ENCODE data around the gene PLA2G6. TPM values are rescaled to one million over a fixed set of nuclear protein-coding genes. Genes with fewer than 3 reads are reported as not detected.

Gene PLA2G6
- total and polyA plus RNA-seq, 8 donors, result 6.0 to 68.3 (median 25.8) TPM

DNA sequence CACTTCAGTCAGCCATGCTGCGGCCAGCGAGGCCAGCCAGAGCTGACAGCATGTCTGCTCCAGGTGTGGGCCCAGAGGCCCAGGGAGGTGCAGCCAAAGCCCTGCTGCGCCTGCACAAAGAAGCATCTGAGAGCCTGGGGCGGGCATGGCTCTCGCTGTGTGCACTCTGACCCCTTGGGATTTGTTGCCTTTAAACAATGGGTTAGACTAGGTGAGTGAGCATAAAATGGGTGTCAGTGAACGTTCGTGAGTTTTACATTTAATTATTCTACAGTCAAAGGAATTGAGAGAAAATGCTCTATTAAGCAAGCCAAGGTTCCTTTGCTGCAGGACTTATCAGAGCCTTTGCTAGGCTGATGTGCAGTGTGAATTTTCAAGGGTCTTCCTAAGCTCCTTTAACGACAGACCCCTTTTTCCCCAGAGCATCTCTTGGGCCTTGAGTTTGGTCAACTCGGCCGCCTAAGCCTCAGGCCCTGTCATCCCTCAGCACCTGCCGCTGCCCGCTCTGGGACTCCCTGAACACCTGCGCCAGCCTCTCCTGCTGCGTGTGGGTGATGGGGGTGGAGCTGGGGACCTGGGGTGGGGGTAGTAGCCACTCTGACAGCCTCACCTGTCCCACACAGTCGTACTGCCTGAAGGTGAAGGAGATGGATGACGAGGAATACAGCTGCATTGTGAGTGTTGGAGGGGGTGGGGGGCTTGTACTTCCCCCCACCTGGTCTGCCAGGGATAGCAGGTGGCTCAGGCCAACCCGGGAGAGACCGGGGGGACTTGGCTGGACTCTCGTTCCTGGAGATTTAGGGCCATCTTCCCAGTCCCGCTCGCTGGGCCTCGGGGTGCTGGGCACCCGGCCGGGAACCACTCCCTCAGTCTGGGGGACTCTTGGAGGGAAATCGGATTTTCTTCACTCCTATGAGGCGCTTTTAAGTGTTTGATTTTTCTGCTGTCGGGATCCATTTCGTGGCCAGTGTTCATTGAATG, 108.2 kb downstream of the PLA2G6 start:
- intact Hi-C loops (cut with DNase I; ENCODE audit: low total_unique reads), result no loop called here
- H3K27ac ChIP-seq, result no peak overlapping the region
- TF ChIP-seq, protein P1, sequence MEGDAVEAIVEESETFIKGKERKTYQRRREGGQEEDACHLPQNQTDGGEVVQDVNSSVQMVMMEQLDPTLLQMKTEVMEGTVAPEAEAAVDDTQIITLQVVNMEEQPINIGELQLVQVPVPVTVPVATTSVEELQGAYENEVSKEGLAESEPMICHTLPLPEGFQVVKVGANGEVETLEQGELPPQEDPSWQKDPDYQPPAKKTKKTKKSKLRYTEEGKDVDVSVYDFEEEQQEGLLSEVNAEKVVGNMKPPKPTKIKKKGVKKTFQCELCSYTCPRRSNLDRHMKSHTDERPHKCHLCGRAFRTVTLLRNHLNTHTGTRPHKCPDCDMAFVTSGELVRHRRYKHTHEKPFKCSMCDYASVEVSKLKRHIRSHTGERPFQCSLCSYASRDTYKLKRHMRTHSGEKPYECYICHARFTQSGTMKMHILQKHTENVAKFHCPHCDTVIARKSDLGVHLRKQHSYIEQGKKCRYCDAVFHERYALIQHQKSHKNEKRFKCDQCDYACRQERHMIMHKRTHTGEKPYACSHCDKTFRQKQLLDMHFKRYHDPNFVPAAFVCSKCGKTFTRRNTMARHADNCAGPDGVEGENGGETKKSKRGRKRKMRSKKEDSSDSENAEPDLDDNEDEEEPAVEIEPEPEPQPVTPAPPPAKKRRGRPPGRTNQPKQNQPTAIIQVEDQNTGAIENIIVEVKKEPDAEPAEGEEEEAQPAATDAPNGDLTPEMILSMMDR (IDR thresholded peaks at IDR 0.05), result no peak
- TF ChIP-seq POLR2A (IDR thresholded peaks at IDR 0.05), result no peak
- no peak for TF ChIP-seq POLR2AphosphoS5 (IDR thresholded peaks at IDR 0.05)
- no peak for TF ChIP-seq EP300 (IDR thresholded peaks at IDR 0.05)
- peak in 1 of 2 donors; percentile 1 for DNase-seq
- WGBS, 5 donors, result 91 to 96% (median 94%) methylated on average over 24 to 28 of the region's 28 CpGs
- peaks cover 19 to 81% (median 79%) of the 10 kb centered on the region in 4 donors for H3K36me3 ChIP-seq
- no peaks in the 10 kb centered on the region for H3K27me3 ChIP-seq
- peaks cover 0 to 17% (median 7%) of the 10 kb centered on the region in 4 donors for H3K4me1 ChIP-seq
- no peaks in the 10 kb centered on the region for H3K9me3 ChIP-seq
- H3K4me3 ChIP-seq, result no peak overlapping the region

DNA sequence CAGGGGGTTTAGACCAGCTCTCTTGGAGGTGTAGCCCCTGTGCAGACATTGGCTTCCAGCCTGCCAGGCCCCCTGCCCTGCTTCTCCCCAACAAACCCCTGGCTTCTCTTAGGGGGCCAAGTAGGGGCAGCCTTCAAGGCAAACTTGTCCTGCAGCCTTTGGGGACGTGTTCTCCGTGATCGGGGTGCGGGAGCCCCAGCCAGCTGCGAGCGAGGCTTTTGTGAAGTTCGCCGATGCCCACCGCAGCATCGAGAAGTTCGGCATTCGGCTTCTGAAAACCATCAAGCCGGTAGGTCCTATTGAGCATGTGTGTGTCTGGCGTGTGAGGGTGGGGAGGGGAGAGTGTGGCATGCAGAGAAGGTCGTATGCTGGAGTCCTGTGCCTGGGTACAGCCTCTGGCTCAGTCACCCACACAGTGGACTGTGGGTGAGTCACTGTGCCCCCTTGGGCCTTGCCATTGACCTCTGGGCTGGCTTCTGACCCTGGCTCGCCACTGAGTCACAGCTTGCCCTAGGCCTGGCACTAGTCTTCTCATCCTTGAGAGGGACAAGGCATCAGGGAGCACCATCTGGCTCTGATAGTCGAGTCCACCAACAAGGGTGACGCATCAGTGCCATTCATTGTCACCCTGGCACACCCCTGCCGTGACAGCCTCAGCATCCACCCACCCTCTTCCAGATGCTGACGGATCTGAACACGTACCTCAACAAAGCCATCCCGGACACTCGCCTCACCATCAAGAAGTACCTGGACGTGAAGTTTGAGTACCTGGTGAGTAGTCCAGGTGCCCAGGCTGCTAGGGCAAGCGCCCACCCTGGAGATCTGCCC, 109.1 kb downstream of the PLA2G6 start:
- peak in 1 of 2 donors; percentile 3 for DNase-seq

DNA sequence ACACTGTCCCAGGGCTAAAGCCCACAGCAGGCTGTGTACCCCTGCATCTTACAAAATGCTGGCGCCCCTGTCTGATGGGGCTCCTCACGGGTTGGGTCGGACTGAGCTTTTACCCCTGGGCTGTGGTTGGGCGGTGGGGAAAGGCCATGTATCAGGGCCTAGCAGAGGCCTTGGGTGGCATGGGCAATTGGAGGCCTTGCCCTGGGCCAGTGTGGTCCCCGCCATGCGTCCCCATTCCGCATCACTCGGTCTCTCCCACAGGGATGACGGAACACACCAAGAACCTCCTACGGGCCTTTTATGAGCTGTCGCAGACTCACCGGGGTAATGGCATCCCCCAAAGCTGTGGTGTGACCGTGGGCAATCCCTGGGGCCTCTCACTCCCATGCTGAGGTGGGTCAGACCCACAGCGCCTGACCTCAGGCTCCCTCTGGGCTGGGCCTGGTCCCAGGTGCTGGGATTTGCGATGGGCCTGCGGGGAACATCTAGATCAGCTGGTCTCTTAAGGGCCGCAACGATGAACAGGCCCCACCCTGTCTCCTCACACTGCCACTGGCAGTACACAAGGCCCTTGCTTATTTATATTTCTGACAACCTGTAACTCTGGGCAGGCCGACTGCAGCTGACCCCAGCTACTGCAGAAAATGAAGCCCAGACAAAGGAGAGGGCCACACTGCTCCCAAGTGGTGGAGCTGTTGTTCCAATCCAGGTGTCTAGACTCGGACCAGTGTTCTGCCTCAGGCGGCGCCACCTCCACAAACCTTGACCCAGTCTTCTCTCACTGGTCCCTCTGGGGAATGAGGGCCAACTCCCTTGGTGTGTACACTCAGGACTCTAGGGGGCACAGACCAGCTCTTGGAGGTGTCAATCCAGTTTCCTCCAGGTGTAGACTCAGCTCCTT, 110.0 kb downstream of the PLA2G6 start:
- H3K4me1 ChIP-seq, result peaks cover 0 to 21% (median 7%) of the 10 kb centered on the region in 4 donors
- H3K36me3 ChIP-seq, result peaks cover 21 to 98% (median 97%) of the 10 kb centered on the region in 4 donors
- intact Hi-C loops (cut with DNase I; ENCODE audit: low total_unique reads), result no loop called here
- no peaks in the 10 kb centered on the region for H3K9me3 ChIP-seq
- H3K27ac ChIP-seq, result no peak overlapping the region
- 87 to 92% (median 91%) methylated on average over 13 to 22 of the region's 22 CpGs for WGBS, 5 donors
- DNase-seq, result peak in 1 of 2 donors; percentile 3
- H3K27me3 ChIP-seq, result no peaks in the 10 kb centered on the region
- TF ChIP-seq, protein P1 (IDR thresholded peaks at IDR 0.05), result no peak
- no peak for TF ChIP-seq POLR2A (IDR thresholded peaks at IDR 0.05)
- no peak for TF ChIP-seq EP300 (IDR thresholded peaks at IDR 0.05)
- no peak for TF ChIP-seq POLR2AphosphoS5 (IDR thresholded peaks at IDR 0.05)
- H3K4me3 ChIP-seq, result no peak overlapping the region

More for the DNA sequence above, 109.1 kb downstream of the PLA2G6 start:
- intact Hi-C loops (cut with DNase I; ENCODE audit: low total_unique reads), result no loop called here
- H3K27ac ChIP-seq, result no peak overlapping the region
- H3K4me1 ChIP-seq, result peaks cover 0 to 21% (median 7%) of the 10 kb centered on the region in 4 donors
- no peak for TF ChIP-seq POLR2AphosphoS5 (IDR thresholded peaks at IDR 0.05)
- no peak for TF ChIP-seq POLR2A (IDR thresholded peaks at IDR 0.05)
- TF ChIP-seq, protein P1 (IDR thresholded peaks at IDR 0.05), result no peak
- no peak for TF ChIP-seq EP300 (IDR thresholded peaks at IDR 0.05)
- 93 to 95% (median 94%) methylated on average over 20 to 25 of the region's 25 CpGs for WGBS, 5 donors
- no peak overlapping the region for H3K4me3 ChIP-seq
- H3K36me3 ChIP-seq, result peaks cover 19 to 90% (median 88%) of the 10 kb centered on the region in 4 donors
- no peaks in the 10 kb centered on the region for H3K9me3 ChIP-seq
- no peaks in the 10 kb centered on the region for H3K27me3 ChIP-seq

Data from stomach (tissue), 9 donors.